DOHH2 (cell line): ENCODE data around the gene TLX2.

Source experiments
- EZH2phosphoT487 ChIP-seq: fragments of 200-600 bp; sonication (generic); IDR thresholded peaks from 2 replicates; pipeline ENCODE4 v1.6.1; 2017; ENCODE audit warnings: borderline replicate concordance, mild to moderate bottlenecking, antibody characterized with exemption, low read length, moderate library complexity, mixed read lengths
- TF ChIP-seq, protein P1 (sequence below): fragments of 200-600 bp; sonication (generic); IDR thresholded peaks from one replicate; pipeline ENCODE4 v1.5.1; 2014; ENCODE audit warnings: antibody characterized with exemption, mild to moderate bottlenecking, low read depth, low read length; ENCODE audit not compliant: poor library complexity, severe bottlenecking

DNA sequence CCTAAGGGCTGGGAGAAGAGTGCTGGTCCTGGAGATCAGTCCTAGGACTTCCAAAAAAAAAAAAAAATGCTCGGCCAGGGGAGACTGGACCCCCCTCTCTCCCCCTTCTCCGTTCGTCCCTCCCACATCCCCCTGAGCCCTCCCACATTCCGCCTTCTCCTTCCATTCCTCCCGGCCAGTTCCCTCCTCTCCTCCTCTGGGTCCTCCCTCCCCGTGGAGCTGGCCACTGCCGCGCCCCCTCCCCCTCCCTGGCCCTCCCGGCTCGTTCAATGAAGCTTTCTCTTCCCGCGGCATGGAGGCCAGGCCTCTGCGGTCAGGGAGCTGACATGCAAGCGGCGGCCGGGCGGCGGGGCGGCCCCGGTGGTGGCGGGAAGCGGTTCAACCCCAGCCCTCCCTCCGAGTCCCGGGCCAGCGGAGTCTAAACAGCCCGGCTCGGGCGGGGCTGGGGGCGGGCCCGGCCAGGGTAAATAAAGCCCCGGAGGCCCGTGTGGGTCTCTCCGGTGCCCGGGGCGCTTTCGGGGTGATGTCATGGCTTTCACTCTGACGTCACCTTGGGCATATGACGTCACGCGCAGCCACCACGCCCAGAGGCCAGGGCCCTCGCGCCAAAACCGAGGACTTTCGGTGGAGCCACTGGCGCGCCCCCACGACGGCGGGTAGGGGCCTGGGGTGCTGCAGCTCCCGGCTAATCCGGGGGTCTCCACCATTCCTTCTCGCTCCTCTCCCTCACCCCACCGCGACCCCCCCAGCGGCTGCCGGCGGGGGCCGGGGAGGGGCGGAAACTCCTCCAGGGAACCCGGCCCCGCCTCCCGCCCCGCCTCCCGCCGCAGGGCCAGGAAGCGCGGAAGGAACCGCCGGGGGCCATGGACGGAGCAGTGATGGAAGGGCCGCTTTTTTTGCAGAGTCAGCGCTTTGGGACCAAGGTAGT lies 39.9 kb downstream of the TLX2 start, which contains the start of the genes DOK1 and LOXL3:
- TF ChIP-seq, protein P1, sequence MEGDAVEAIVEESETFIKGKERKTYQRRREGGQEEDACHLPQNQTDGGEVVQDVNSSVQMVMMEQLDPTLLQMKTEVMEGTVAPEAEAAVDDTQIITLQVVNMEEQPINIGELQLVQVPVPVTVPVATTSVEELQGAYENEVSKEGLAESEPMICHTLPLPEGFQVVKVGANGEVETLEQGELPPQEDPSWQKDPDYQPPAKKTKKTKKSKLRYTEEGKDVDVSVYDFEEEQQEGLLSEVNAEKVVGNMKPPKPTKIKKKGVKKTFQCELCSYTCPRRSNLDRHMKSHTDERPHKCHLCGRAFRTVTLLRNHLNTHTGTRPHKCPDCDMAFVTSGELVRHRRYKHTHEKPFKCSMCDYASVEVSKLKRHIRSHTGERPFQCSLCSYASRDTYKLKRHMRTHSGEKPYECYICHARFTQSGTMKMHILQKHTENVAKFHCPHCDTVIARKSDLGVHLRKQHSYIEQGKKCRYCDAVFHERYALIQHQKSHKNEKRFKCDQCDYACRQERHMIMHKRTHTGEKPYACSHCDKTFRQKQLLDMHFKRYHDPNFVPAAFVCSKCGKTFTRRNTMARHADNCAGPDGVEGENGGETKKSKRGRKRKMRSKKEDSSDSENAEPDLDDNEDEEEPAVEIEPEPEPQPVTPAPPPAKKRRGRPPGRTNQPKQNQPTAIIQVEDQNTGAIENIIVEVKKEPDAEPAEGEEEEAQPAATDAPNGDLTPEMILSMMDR, result no peak
- no peak for TF ChIP-seq EZH2phosphoT487
